AG04450 (cell line): ENCODE results near the gene KCNH2. TPM values are rescaled to one million over a fixed set of nuclear protein-coding genes. Genes with fewer than 3 reads are reported as not detected.

Source experiments
- CTCF ChIA-PET: fragments of 300-600, 350-600 bp; formaldehyde crosslinking; extraction: SDS; loops from one replicate; lab custom pipeline; 2022; ENCODE audit warnings: antibody characterized with exemption, inconsistent platforms; lab: Charles Lee
- POLR2A ChIA-PET: fragments of 350-600 bp; formaldehyde crosslinking; extraction: SDS; loops from one replicate; lab custom pipeline; 2021; ENCODE audit warnings: antibody characterized with exemption, inconsistent platforms; lab: Yijun Ruan, JAX
- DNase-seq: peaks from one replicate; pipeline ENCODE4 v3.0.0-alpha.2; 2011; ENCODE audit warnings: low read depth, low spot score
- H3K27ac ChIP-seq: one replicate; pipeline ENCODE4 v1.5.1; 2012; ENCODE audit warnings: low read depth, low read length, control low read depth
- H3K27me3 ChIP-seq: one replicate; pipeline ENCODE4 v1.6.0; 2012; ENCODE audit warnings: low read length; ENCODE audit not compliant: control insufficient read depth, insufficient read depth
- H3K4me3 ChIP-seq: 2 replicates; pipeline ENCODE4 v1.5.1; 2011; ENCODE audit warnings: mild to moderate bottlenecking, low read depth, low read length, control low read depth
- H3K9me3 ChIP-seq: 2 replicates; pipeline ENCODE4 v1.5.1; 2012; ENCODE audit warnings: low read length; ENCODE audit not compliant: control insufficient read depth, insufficient read depth
- polyA plus RNA-seq: library from polyadenylated mRNA; depleted of rRNA; stranded (reverse); fragments of >200 nt; gene quantifications from 2 replicates; pipeline ENCODE4 v1.2.3, GENCODE V29; 2011
- TF ChIP-seq, protein P1 (sequence below): IDR thresholded peaks from 2 replicates; pipeline ENCODE4 v1.5.1; 2011; ENCODE audit warnings: low read depth, low read length, control low read depth, inconsistent platforms

KCNH2 gene
- polyA plus RNA-seq, 1 experiment: 1.3 TPM

GRCh38 chr7:151024435-151025056 is 46.4 kb upstream of the KCNH2 start, which contains the start of gene ATG9B:
Gene ATG9B, minus strand, starts transcription at chr7:151024494. Its CDS starts 71 bp downstream, at chr7:151024423.
- ChIA-PET CTCF (interaction anchor here (0.6 to 0.7 kb wide), 2 partner anchors 41 to 61 kb away, joined by 3 to 10 read pairs; no protein-coding TSS in a partner anchor), POLR2A (no interaction called here)
- Histone ChIP-seq H3K27ac (no peak within 1 kb of the TSS), H3K27me3 (peaks cover 30% of the 10 kb centered on the region), H3K4me3 (no peak within 1 kb of the TSS), H3K9me3 (no peaks in the 10 kb centered on the region)
- TF ChIP-seq, protein P1, sequence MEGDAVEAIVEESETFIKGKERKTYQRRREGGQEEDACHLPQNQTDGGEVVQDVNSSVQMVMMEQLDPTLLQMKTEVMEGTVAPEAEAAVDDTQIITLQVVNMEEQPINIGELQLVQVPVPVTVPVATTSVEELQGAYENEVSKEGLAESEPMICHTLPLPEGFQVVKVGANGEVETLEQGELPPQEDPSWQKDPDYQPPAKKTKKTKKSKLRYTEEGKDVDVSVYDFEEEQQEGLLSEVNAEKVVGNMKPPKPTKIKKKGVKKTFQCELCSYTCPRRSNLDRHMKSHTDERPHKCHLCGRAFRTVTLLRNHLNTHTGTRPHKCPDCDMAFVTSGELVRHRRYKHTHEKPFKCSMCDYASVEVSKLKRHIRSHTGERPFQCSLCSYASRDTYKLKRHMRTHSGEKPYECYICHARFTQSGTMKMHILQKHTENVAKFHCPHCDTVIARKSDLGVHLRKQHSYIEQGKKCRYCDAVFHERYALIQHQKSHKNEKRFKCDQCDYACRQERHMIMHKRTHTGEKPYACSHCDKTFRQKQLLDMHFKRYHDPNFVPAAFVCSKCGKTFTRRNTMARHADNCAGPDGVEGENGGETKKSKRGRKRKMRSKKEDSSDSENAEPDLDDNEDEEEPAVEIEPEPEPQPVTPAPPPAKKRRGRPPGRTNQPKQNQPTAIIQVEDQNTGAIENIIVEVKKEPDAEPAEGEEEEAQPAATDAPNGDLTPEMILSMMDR: no peak
- DNase-seq: no peak

- CTCF ChIA-PET: no interaction called here
- no peak for DNase-seq
These were observed 45.1 kb upstream of the KCNH2 start for GRCh38 chr7:151023232-151023631.

DNA sequence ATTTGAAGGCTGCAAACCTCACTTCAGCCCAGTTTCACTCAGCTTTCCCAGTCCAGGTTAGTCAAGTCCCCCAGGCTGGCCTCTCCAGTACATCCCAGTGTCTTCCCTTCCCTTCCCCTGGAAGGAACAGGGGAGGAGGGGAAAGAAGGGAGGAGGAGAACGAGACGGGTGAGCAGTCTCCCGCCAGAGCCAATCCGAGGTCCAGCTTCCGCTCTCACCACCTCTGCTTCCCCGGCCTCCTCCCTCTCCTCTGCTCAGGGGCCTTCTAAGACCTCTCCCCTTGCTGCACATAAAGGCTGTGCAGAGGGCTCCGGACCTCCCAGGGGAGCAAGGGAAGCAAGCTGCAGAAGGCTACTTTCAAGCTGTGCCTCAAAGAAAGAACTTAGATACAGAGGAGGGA is 42.1 kb upstream of the KCNH2 start:
- CTCF ChIA-PET: interaction anchor here (1.2 to 2.8 kb wide), 3 partner anchors 9 to 90 kb away, joined by 5 to 12 read pairs (median 11); no protein-coding TSS in a partner anchor
- Histone ChIP-seq H3K27ac (no peak overlapping the region), H3K4me3 (no peak overlapping the region)

More at GRCh38 chr7:151023232-151023631, 45.1 kb upstream of the KCNH2 start:
- POLR2A ChIA-PET: no interaction called here
- TF ChIP-seq, protein P1: no peak
- Histone ChIP-seq H3K27ac (no peak overlapping the region), H3K9me3 (no peaks in the 10 kb centered on the region; the same call in 1 of the 2 replicates), H3K4me3 (no peak overlapping the region), H3K27me3 (peaks cover 40% of the 10 kb centered on the region)

DNA sequence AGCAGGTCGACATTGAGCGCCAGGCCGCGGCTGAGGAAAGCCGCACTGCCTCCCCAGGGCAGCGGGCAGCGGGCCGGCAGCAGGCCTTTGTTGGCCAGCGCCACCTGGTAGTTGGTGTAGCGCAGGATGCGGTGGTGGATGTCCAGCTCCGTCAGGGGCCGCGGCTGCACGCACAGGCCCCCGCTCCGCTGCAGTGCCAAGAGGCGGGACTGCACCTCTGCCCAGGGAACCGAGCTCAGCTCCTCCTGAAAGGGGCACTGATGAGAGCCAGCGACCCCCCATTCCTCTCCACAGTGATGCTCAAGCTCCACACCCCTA is 41.0 kb upstream of the KCNH2 start:
- no peaks in the 10 kb centered on the region; the same call in 1 of the 2 replicates for H3K9me3 ChIP-seq
- POLR2A ChIA-PET: interaction anchor here (1.3 kb wide), 1 partner anchor 9 kb away, joined by 4 read pairs; the partner anchor contains the start of gene ABCB8
- H3K4me3 ChIP-seq: no peak overlapping the region; the same call in 1 of the 2 replicates

More for the DNA sequence above, 42.1 kb upstream of the KCNH2 start:
- Histone ChIP-seq H3K27me3 (peaks cover 54% of the 10 kb centered on the region), H3K9me3 (no peaks in the 10 kb centered on the region; the same call in 1 of the 2 replicates)
- no peak for DNase-seq
- POLR2A ChIA-PET: no interaction called here
- TF ChIP-seq, protein P1: no peak

More for the DNA sequence above, 41.0 kb upstream of the KCNH2 start:
- H3K27me3 ChIP-seq: peaks cover 54% of the 10 kb centered on the region
- no peak for DNase-seq
- H3K27ac ChIP-seq: no peak overlapping the region
- CTCF ChIA-PET: interaction anchor here (0.8 to 4.0 kb wide), 19 partner anchors 9 to 120 kb away, joined by 3 to 32 read pairs (median 5); partner anchors contain the start of genes ABCB8 and CDK5
- TF ChIP-seq, protein P1: no peak
